Suprapubic skin (tissue), 4 donors: ENCODE data around the gene HECA. TPM values are rescaled to one million over a fixed set of nuclear protein-coding genes. Genes with fewer than 3 reads are reported as not detected.

Experiments used
- DNase-seq, 2 donors: peaks; one replicate each; pipeline ENCODE4 v3.0.0-alpha.2; 2019; ENCODE audit warnings: low spot score in 2 of 2
- H3K27ac ChIP-seq: fragments of 200-600 bp; sonication (generic); one replicate; pipeline ENCODE4 v1.5.1; 2019
- H3K27me3 ChIP-seq: fragments of 200-600 bp; sonication (generic); one replicate; pipeline ENCODE4 v1.5.1; 2019
- H3K36me3 ChIP-seq: fragments of 200-600 bp; sonication (generic); one replicate; pipeline ENCODE4 v1.5.1; 2019
- H3K4me1 ChIP-seq: fragments of 200-600 bp; sonication (generic); one replicate; pipeline ENCODE4 v1.5.1; 2019
- H3K4me3 ChIP-seq: fragments of 200-600 bp; sonication (generic); one replicate; pipeline ENCODE4 v1.5.1; 2019; ENCODE audit warnings: mild to moderate bottlenecking
- H3K9me3 ChIP-seq: fragments of 200-600 bp; sonication (generic); one replicate; pipeline ENCODE4 v1.5.1; 2019
- CTCF ChIP-seq, 2 donors: fragments of 200-600 bp in 1 of 2; fragments of 450-650 bp in 1 of 2; sonication (generic) in 1 of 2; IDR thresholded peaks; one replicate each; pipeline ENCODE4 v1.5.1; 2016 to 2019; ENCODE audit warnings: antibody characterized with exemption in 2 of 2, mild to moderate bottlenecking in 1 of 2, moderate library complexity in 1 of 2
- EP300 ChIP-seq: sonication (generic); formaldehyde crosslinking; IDR thresholded peaks from one replicate; pipeline ENCODE4 v1.6.1; 2017; ENCODE audit warnings: antibody characterized with exemption
- POLR2A ChIP-seq, 2 donors: fragments of 450-650 bp; IDR thresholded peaks; one replicate each; pipeline ENCODE4 v1.6.1; 2017; ENCODE audit warnings: antibody characterized with exemption in 2 of 2, mild to moderate bottlenecking in 2 of 2, moderate library complexity in 2 of 2
- POLR2AphosphoS5 ChIP-seq, 3 donors: sonication (generic); formaldehyde crosslinking; IDR thresholded peaks; one replicate each; pipeline ENCODE4 v1.6.1; 2017; ENCODE audit warnings: antibody characterized with exemption in 3 of 3
- WGBS: methylation state at CpG from one replicate; pipeline ENCODE4 v1.1.5; 2018; 5-methylcytosine and 5-hydroxymethylcytosine counted together
- total RNA-seq, 4 donors: library from RNA; depleted of rRNA; stranded (reverse); fragments of >200 nt; gene quantifications; one replicate each; pipeline ENCODE4 v1.1.0, GENCODE V29; 2016

The HECA gene
- total RNA-seq, 4 donors from 2014 or later = 56.7 to 101 (median 67.2) TPM

- 92% methylated on average over 18 of the region's 20 CpGs for WGBS
Measured at GRCh38 chr6:139166956-139167313, 32.1 kb downstream of the HECA start.

GRCh38 chr6:139172151-139172550, 37.3 kb downstream of the HECA start:
- no peak for TF ChIP-seq POLR2A (IDR thresholded peaks at IDR 0.05)
- no peak for TF ChIP-seq EP300
- no peak for TF ChIP-seq POLR2AphosphoS5 (IDR thresholded peaks at IDR 0.05)
- TF ChIP-seq CTCF (IDR thresholded peaks at IDR 0.05) = no peak
- no peak overlapping the region for H3K27ac ChIP-seq
- no peaks in the 10 kb centered on the region for H3K9me3 ChIP-seq
- H3K4me1 ChIP-seq = no peaks in the 10 kb centered on the region
- DNase-seq = no peak
- H3K4me3 ChIP-seq = no peak overlapping the region
- H3K36me3 ChIP-seq = peaks cover 36% of the 10 kb centered on the region
- 89% methylated on average over 4 of the region's 4 CpGs for WGBS
- H3K27me3 ChIP-seq = no peaks in the 10 kb centered on the region

More at GRCh38 chr6:139166956-139167313, 32.1 kb downstream of the HECA start:
- no peaks in the 10 kb centered on the region for H3K9me3 ChIP-seq
- peaks cover 19% of the 10 kb centered on the region for H3K36me3 ChIP-seq
- DNase-seq = no peak
- no peak overlapping the region for H3K4me3 ChIP-seq
- peaks cover 9% of the 10 kb centered on the region for H3K4me1 ChIP-seq
- TF ChIP-seq POLR2A (IDR thresholded peaks at IDR 0.05) (no peak), EP300 (no peak), CTCF (IDR thresholded peaks at IDR 0.05) (no peak), POLR2AphosphoS5 (IDR thresholded peaks at IDR 0.05) (no peak)
- no peak overlapping the region for H3K27ac ChIP-seq
- no peaks in the 10 kb centered on the region for H3K27me3 ChIP-seq

GRCh38 chr6:139172567-139172966, 37.7 kb downstream of the HECA start:
- H3K4me3 ChIP-seq = no peak overlapping the region
- 56% methylated on average over 6 of the region's 6 CpGs for WGBS
- H3K27me3 ChIP-seq = no peaks in the 10 kb centered on the region
- H3K9me3 ChIP-seq = no peaks in the 10 kb centered on the region
- TF ChIP-seq EP300 (no peak), POLR2A (IDR thresholded peaks at IDR 0.05) (no peak), CTCF (IDR thresholded peaks at IDR 0.05) (no peak), POLR2AphosphoS5 (IDR thresholded peaks at IDR 0.05) (no peak)
- H3K27ac ChIP-seq = no peak overlapping the region
- H3K4me1 ChIP-seq = no peaks in the 10 kb centered on the region
- H3K36me3 ChIP-seq = peaks cover 38% of the 10 kb centered on the region
- DNase-seq = no peak

- 44% methylated on average over 2 of the region's 2 CpGs for WGBS
- TF ChIP-seq CTCF (IDR thresholded peaks at IDR 0.05) = no peak
- no peak for TF ChIP-seq EP300
- TF ChIP-seq POLR2A (IDR thresholded peaks at IDR 0.05) = no peak
- TF ChIP-seq POLR2AphosphoS5 (IDR thresholded peaks at IDR 0.05) = no peak
- H3K27ac ChIP-seq = no peak overlapping the region
- no peak overlapping the region for H3K4me3 ChIP-seq
- DNase-seq = no peak
- H3K4me1 ChIP-seq = no peaks in the 10 kb centered on the region
- H3K27me3 ChIP-seq = no peaks in the 10 kb centered on the region
- no peaks in the 10 kb centered on the region for H3K9me3 ChIP-seq
- peaks cover 42% of the 10 kb centered on the region for H3K36me3 ChIP-seq
Measured at GRCh38 chr6:139173172-139173571, 38.3 kb downstream of the HECA start.

GRCh38 chr6:139173822-139174221, 38.9 kb downstream of the HECA start:
- Histone ChIP-seq H3K9me3 (no peaks in the 10 kb centered on the region), H3K27ac (no peak overlapping the region), H3K36me3 (peaks cover 46% of the 10 kb centered on the region), H3K4me1 (no peaks in the 10 kb centered on the region), H3K4me3 (no peak overlapping the region), H3K27me3 (no peaks in the 10 kb centered on the region)
- TF ChIP-seq CTCF (IDR thresholded peaks at IDR 0.05) (no peak), POLR2A (IDR thresholded peaks at IDR 0.05) (no peak), POLR2AphosphoS5 (IDR thresholded peaks at IDR 0.05) (no peak), EP300 (no peak)
- 90% methylated on average over 1 of the region's 1 CpG for WGBS
- no peak for DNase-seq
